OCI-LY1 (cell line): Measurements from ENCODE around the gene METTL1.

Experiments
- H2AFZ ChIP-seq: fragments of 200-600 bp; sonication (generic), shearing (Covaris generic); 2 replicates; pipeline ENCODE4 v1.6.0; 2014; ENCODE audit warnings: antibody characterized with exemption, mild to moderate bottlenecking, low read length
- H3F3A ChIP-seq: fragments of 200-600 bp; sonication (generic), shearing (Covaris generic); 2 replicates; pipeline ENCODE4 v1.6.0; 2014; ENCODE audit warnings: mild to moderate bottlenecking, antibody characterized with exemption, low read length, moderate library complexity; ENCODE audit not compliant: insufficient read depth
- H3K27ac ChIP-seq: fragments of 200-600 bp; sonication (generic); 2 replicates; pipeline ENCODE4 v1.5.1; 2014; ENCODE audit warnings: low read length, mixed run types, mild to moderate bottlenecking, low read depth; ENCODE audit not compliant: poor library complexity, severe bottlenecking
- H3K27me3 ChIP-seq: fragments of 200-600 bp; sonication (generic); 2 replicates; pipeline ENCODE4 v1.6.0; 2014; ENCODE audit warnings: antibody characterized with exemption, mild to moderate bottlenecking, low read length, moderate library complexity; ENCODE audit not compliant: insufficient read depth
- H3K36me3 ChIP-seq: fragments of 200-600 bp; sonication (generic); 2 replicates; pipeline ENCODE4 v1.6.1; 2014; ENCODE audit warnings: mild to moderate bottlenecking, antibody characterized with exemption, low read length, moderate library complexity, mixed read lengths; ENCODE audit not compliant: insufficient read depth
- H3K4me1 ChIP-seq: fragments of 200-600 bp; sonication (generic); 2 replicates; pipeline ENCODE4 v1.5.1; 2014; ENCODE audit warnings: mild to moderate bottlenecking, low read length, moderate library complexity; ENCODE audit not compliant: insufficient read depth, severe bottlenecking
- H3K4me2 ChIP-seq: fragments of 200-600 bp; sonication (generic), shearing (Covaris generic); 2 replicates; pipeline ENCODE4 v1.6.1; 2014; ENCODE audit warnings: low read length
- H3K4me3 ChIP-seq: fragments of 200-600 bp; sonication (generic); 2 replicates; pipeline ENCODE4 v1.5.1; 2014; ENCODE audit warnings: low read length, low read depth, mild to moderate bottlenecking, mixed read lengths; ENCODE audit not compliant: poor library complexity, severe bottlenecking
- H3K79me2 ChIP-seq: fragments of 200-600 bp; shearing (Covaris generic); 2 replicates; pipeline ENCODE4 v1.6.1; 2016; ENCODE audit warnings: mixed run types, low read length, mixed read lengths; ENCODE audit not compliant: insufficient read depth
- H3K9ac ChIP-seq: fragments of 200-600 bp; sonication (generic), shearing (Covaris generic); 2 replicates; pipeline ENCODE4 v1.6.1; 2014; ENCODE audit warnings: mild to moderate bottlenecking, low read length, mixed read lengths
- H3K9me2 ChIP-seq: fragments of 200-600 bp; sonication (generic), shearing (Covaris generic); 2 replicates; pipeline ENCODE4 v1.6.1; 2014; ENCODE audit warnings: low read depth, mild to moderate bottlenecking, low read length, mixed read lengths
- H3K9me3 ChIP-seq: fragments of 200-600 bp; shearing (Covaris generic); 2 replicates; pipeline ENCODE4 v1.6.1; 2014; ENCODE audit warnings: low read length, mixed read lengths
- H4K20me1 ChIP-seq: fragments of 200-600 bp; sonication (generic), shearing (Covaris generic); 2 replicates; pipeline ENCODE4 v1.6.0; 2016; ENCODE audit warnings: mild to moderate bottlenecking, low read length; ENCODE audit not compliant: insufficient read depth
- CTCF ChIP-seq: fragments of 200-600 bp; sonication (generic), shearing (Covaris generic); IDR thresholded peaks from 2 replicates; pipeline ENCODE4 v1.5.1; 2017; ENCODE audit warnings: mild to moderate bottlenecking, antibody characterized with exemption, low read length, moderate library complexity, mixed read lengths
- EZH2 ChIP-seq: fragments of 200-600 bp; sonication (generic), shearing (Covaris generic); IDR thresholded peaks from 2 replicates; pipeline ENCODE4 v1.8.0; 2017; ENCODE audit warnings: borderline replicate concordance, mixed run types, mild to moderate bottlenecking, antibody characterized with exemption, low read length, moderate library complexity, mixed read lengths

The METTL1 gene

GRCh38 chr12:57754411-57755193 lies 17.3 kb downstream of the METTL1 start, which contains the start of gene MARCHF9:
Gene MARCHF9 (plus strand): TSS chr12:57755103. CDS start chr12:57755529, 426 bp downstream.
- Histone ChIP-seq H3K79me2 (peaks cover 21% of the 10 kb centered on the region), H3K9me3 (no peaks in the 10 kb centered on the region), H3K9ac (peak within 1 kb of the TSS; percentile 77), H3K27me3 (no peaks in the 10 kb centered on the region), H3K36me3 (peaks cover 39% of the 10 kb centered on the region), H3K4me2 (peak within 1 kb of the TSS; percentile 91), H3K4me1 (peaks cover 48% of the 10 kb centered on the region), H4K20me1 (no peaks in the 10 kb centered on the region), H3K27ac (peak within 1 kb of the TSS; percentile 65), H3K4me3 (peak within 1 kb of the TSS; percentile 73), H2AFZ (no peak within 1 kb of the TSS), H3K9me2 (no peaks in the 10 kb centered on the region), H3F3A (no peaks in the 10 kb centered on the region)
- TF ChIP-seq CTCF (no peak), EZH2 (no peak)

GRCh38 chr12:57753756-57754337 lies 18.1 kb downstream of the METTL1 start:
- Histone ChIP-seq H3F3A (no peaks in the 10 kb centered on the region), H3K9me3 (no peaks in the 10 kb centered on the region), H4K20me1 (no peaks in the 10 kb centered on the region), H3K9me2 (no peaks in the 10 kb centered on the region), H3K27ac (peak overlapping the region; percentile 64), H3K36me3 (peaks cover 41% of the 10 kb centered on the region), H3K4me2 (peak overlapping the region; percentile 56; the same call in 1 of the 2 replicates), H3K4me1 (peaks cover 48% of the 10 kb centered on the region), H3K9ac (peak overlapping the region; percentile 8; the same call in 1 of the 2 replicates), H3K27me3 (no peaks in the 10 kb centered on the region), H2AFZ (no peak overlapping the region), H3K79me2 (peaks cover 21% of the 10 kb centered on the region), H3K4me3 (peak overlapping the region; percentile 73)
- TF ChIP-seq CTCF (no peak), EZH2 (no peak)

- H3K9me3 ChIP-seq, result no peaks in the 10 kb centered on the region
- TF ChIP-seq CTCF (no peak), EZH2 (no peak)
- no peaks in the 10 kb centered on the region for H3K9me2 ChIP-seq
- peaks cover 41% of the 10 kb centered on the region for H3K36me3 ChIP-seq
- H3K4me3 ChIP-seq, result peak overlapping the region; percentile 49
- peak overlapping the region; percentile 70 for H3K4me2 ChIP-seq
- peak overlapping the region; percentile 64 for H3K27ac ChIP-seq
- no peaks in the 10 kb centered on the region for H3K27me3 ChIP-seq
- H3K79me2 ChIP-seq, result peaks cover 21% of the 10 kb centered on the region
- peaks cover 48% of the 10 kb centered on the region for H3K4me1 ChIP-seq
- no peak overlapping the region for H2AFZ ChIP-seq
- H3K9ac ChIP-seq, result peak overlapping the region; percentile 37; the same call in 1 of the 2 replicates
- H4K20me1 ChIP-seq, result no peaks in the 10 kb centered on the region
- no peaks in the 10 kb centered on the region for H3F3A ChIP-seq
Measured at GRCh38 chr12:57752668-57753000, 19.3 kb downstream of the METTL1 start.
